Erythroblast (primary cell): Measurements from ENCODE around the gene CRYM.

Experiments used
- GATA1 ChIP-seq: IDR thresholded peaks from 2 replicates; pipeline ENCODE4 v1.6.1; 2011; ENCODE audit warnings: low read depth, mild to moderate bottlenecking, control low read depth, low read length, moderate library complexity
- POLR2A ChIP-seq: IDR thresholded peaks from 2 replicates; pipeline ENCODE4 v1.6.1; 2011; ENCODE audit warnings: mild to moderate bottlenecking, low read length

GRCh38 chr16:21268236-21268635, 9.9 kb downstream of the CRYM start:
- TF ChIP-seq POLR2A (no peak), GATA1 (no peak)
